ENCODE data around the gene NKX1-2.
A peak's percentile ranks its signal among the peaks of the same experiment; 100 is the strongest.

The NKX1-2 gene

GRCh38 chr10:124417895-124418725 is 31.7 kb downstream of the NKX1-2 start:
- DNase-seq (ENCODE audit: low read depth), result peak; percentile 23

GRCh38 chr10:124416733-124417132 is 33.1 kb downstream of the NKX1-2 start:
- no peak for DNase-seq (ENCODE audit: low read depth)

GRCh38 chr10:124415210-124415609 is 34.6 kb downstream of the NKX1-2 start:
- DNase-seq (ENCODE audit: low read depth), result no peak

GRCh38 chr10:124414076-124414475 is 35.8 kb downstream of the NKX1-2 start:
- no peak for DNase-seq (ENCODE audit: low read depth)

- no peak for DNase-seq (ENCODE audit: low read depth)
These were observed 40.1 kb downstream of the NKX1-2 start for GRCh38 chr10:124409696-124410095.

- no peak for DNase-seq (ENCODE audit: low read depth)
These were observed 41.5 kb downstream of the NKX1-2 start for GRCh38 chr10:124408357-124408756.

- DNase-seq (ENCODE audit: low read depth), result no peak
These were observed 42.4 kb downstream of the NKX1-2 start for GRCh38 chr10:124407456-124407855.

- no peak for DNase-seq (ENCODE audit: low read depth)
These were observed 46.3 kb downstream of the NKX1-2 start for GRCh38 chr10:124403548-124403947.

GRCh38 chr10:124402273-124402672 is 47.6 kb downstream of the NKX1-2 start:
- no peak for DNase-seq (ENCODE audit: low read depth)

GRCh38 chr10:124401633-124402032 is 48.2 kb downstream of the NKX1-2 start:
- DNase-seq (ENCODE audit: low read depth), result no peak

Data from T follicular helper cell (primary cell).